Suprapubic skin (tissue), 4 donors: ENCODE results near the gene SNX27.

Experiments used
- EP300 ChIP-seq: sonication (generic); formaldehyde crosslinking; IDR thresholded peaks from one replicate; pipeline ENCODE4 v1.6.1; 2017; ENCODE audit warnings: antibody characterized with exemption
- POLR2A ChIP-seq, 2 donors: fragments of 450-650 bp; IDR thresholded peaks; one replicate each; pipeline ENCODE4 v1.6.1; 2017; ENCODE audit warnings: antibody characterized with exemption in 2 of 2, mild to moderate bottlenecking in 2 of 2, moderate library complexity in 2 of 2
- POLR2AphosphoS5 ChIP-seq, 3 donors: sonication (generic); formaldehyde crosslinking; IDR thresholded peaks; one replicate each; pipeline ENCODE4 v1.6.1; 2017; ENCODE audit warnings: antibody characterized with exemption in 3 of 3
- TF ChIP-seq, protein P1 (sequence below), 2 donors: fragments of 200-600 bp in 1 of 2; fragments of 450-650 bp in 1 of 2; sonication (generic) in 1 of 2; IDR thresholded peaks; one replicate each; pipeline ENCODE4 v1.5.1; 2016 to 2019; ENCODE audit warnings: antibody characterized with exemption in 2 of 2, mild to moderate bottlenecking in 1 of 2, moderate library complexity in 1 of 2

DNA sequence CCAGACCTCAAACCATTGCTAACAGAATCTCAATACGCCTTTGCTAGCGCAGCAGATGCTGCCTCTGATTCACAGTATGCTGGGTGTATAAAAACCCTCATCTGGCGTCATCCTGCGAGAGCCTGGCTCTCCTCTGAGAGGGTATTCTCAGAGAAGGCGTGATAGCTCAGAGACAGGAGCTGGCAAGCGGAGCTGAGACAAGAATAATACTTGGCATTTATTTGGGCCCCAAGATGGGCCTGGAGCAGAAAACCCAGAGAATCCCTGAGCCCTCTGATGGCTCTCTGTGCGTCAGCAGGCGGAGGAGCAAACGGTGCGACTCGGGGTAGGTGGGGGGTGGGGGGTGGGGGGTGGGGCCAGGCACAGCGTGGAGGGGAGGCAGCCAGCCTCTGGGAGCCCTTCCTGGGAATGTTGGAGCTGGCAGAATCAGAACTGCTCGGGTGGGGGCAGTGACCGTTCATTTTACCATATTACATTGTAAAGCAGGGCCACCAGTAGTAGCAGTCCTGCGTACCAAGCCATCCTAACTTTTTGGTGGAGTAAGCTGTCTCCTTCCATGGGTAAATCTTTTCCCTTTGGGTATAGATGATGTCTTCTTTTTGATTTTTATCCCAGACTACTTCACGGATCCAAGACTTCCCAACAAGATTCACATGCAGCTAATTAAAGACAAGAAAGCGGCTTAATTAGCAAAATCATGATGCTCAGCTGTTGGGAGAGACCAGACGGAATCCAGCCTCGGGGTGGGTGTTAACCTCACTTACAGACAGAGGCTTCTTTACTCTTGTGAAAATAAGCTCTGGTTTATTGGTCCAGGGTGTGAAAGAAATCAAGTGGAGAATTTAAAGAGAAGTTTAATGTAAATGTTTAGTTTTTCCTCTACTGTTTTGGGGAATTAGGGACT lies 116.6 kb downstream of the SNX27 start:
- TF ChIP-seq POLR2A (IDR thresholded peaks at IDR 0.05) (no peak), EP300 (no peak), POLR2AphosphoS5 (IDR thresholded peaks at IDR 0.05) (no peak)
- TF ChIP-seq, protein P1, sequence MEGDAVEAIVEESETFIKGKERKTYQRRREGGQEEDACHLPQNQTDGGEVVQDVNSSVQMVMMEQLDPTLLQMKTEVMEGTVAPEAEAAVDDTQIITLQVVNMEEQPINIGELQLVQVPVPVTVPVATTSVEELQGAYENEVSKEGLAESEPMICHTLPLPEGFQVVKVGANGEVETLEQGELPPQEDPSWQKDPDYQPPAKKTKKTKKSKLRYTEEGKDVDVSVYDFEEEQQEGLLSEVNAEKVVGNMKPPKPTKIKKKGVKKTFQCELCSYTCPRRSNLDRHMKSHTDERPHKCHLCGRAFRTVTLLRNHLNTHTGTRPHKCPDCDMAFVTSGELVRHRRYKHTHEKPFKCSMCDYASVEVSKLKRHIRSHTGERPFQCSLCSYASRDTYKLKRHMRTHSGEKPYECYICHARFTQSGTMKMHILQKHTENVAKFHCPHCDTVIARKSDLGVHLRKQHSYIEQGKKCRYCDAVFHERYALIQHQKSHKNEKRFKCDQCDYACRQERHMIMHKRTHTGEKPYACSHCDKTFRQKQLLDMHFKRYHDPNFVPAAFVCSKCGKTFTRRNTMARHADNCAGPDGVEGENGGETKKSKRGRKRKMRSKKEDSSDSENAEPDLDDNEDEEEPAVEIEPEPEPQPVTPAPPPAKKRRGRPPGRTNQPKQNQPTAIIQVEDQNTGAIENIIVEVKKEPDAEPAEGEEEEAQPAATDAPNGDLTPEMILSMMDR (IDR thresholded peaks at IDR 0.05): no peak
